Body of pancreas (tissue), 4 donors: ENCODE results near the gene NRCAM.

Experiments
- CTCF ChIP-seq, 7 experiments: fragments of 450-650 bp in 4 of 7; fragments of 200-600 bp in 3 of 7; sonication (generic) in 3 of 7; IDR thresholded peaks; one replicate each; pipeline ENCODE4 v1.5.1; 2016 to 2019; ENCODE audit warnings: antibody characterized with exemption in 7 of 7
- POLR2A ChIP-seq, 3 donors: fragments of 450-650 bp; IDR thresholded peaks; one replicate each; pipeline ENCODE4 v1.6.1; 2016; ENCODE audit warnings: antibody characterized with exemption in 3 of 3, mild to moderate bottlenecking in 2 of 3

GRCh38 chr7:108455551-108455997 lies 662 bp downstream of the NRCAM start:
- TF ChIP-seq CTCF (IDR thresholded peaks at IDR 0.05) (no peak), POLR2A (IDR thresholded peaks at IDR 0.05) (no peak)
